GM19455 (cell line): ENCODE data around the gene MMGT1.

Experiments
- ATAC-seq: cut with Tn5 transposase; IDR thresholded peaks from one replicate; pipeline ENCODE4 v1.9.1; 2021; ENCODE audit not compliant: unreplicated experiment

The MMGT1 gene

DNA sequence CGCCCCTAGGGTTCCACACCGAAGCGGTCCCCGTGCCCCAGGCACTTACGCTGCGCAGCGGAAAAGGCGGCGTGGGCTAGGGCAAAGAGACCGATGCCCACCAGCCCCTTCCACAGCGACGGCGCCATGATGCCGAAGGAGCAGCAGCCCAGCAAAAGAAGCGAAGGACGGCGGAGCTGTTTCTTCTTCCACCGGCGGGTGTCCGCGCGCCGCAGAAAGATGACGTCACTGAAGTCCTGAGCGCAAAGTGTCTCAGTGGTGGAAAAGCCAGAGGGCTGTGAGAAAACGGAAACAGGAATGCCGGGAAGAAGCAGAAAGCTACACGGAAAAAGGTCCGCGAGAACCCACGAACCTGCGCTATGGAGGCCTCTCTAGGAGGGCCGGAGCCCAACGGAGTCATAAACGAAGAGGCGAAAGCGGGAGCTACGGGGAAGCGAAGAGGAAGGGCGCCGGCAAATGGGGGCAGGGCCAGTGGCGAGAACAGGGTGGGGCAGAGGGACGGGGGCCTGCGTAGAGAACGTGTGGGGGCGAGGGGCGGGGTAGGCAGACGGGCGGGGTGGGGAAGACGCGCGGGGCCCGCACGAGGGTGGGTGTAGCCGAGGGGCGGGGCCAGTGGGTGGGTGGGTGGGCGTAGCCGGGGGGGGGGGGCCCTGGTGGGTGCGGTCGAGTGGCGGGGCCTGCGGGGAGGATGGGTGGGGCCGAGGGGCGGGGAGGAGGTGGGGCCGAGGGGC is at the start of gene MMGT1:
Gene MMGT1, minus strand, starts transcription at position 441 of the 731 bp plus-strand sequence. Its CDS starts 313 bp downstream, at position 128.
- peak; percentile 77 for ATAC-seq

DNA sequence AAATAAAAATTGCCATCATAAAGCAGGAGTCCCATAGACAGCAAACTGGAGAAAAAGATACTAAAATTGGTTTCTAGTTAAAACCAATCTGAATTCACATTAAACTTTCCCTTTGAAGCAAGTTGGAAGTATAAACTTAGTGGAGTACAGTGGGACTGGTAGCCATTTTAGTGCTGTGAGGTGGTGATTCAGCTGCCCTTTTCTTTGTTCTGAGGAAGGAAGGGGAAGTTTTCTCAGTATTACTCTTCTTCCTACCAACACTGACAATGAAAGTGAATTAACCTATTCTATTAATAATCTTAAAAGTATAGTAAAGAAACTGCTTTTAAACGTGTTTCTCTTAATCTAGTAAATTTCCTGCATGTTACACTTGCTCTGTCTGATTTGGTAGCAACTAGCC is 48.1 kb upstream of the MMGT1 start:
- ATAC-seq: no peak

DNA sequence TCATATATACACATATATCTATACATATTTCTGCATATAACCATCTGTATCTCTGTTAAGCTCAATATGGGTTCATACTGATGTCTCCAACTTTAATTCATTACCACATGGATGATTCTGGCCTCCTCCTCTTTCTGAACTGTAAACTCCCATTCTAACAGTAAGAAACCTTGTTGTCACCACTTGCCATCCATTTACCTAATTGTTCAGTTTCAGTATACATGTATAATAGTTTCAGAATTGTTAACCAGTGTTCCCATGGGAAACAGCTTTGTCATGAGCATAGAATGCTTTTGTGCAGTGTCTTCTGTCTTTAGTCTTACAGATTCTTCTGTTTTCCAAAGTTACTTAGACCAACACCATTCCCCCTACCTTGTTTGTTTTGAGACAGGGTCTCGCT is 47.4 kb upstream of the MMGT1 start:
- no peak for ATAC-seq

DNA sequence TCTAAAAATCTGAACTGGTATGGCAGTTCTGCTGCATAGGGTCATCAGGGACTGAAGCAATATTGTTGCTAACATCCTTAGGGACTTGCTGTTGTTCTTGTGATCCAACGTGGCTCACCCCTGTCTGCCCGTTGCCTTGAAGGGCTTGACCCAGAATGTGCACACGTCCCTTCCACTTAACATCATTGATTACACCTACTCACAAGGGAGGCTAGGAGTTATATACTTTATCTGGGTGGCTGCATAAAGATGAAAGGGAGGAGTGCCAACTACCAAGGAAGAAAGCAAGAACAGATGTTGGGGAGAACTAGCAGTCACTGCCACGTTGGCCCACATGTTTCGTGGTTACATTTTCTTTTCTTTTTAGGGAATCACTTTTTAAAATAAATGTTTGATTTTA is 45.4 kb upstream of the MMGT1 start:
- no peak for ATAC-seq

DNA sequence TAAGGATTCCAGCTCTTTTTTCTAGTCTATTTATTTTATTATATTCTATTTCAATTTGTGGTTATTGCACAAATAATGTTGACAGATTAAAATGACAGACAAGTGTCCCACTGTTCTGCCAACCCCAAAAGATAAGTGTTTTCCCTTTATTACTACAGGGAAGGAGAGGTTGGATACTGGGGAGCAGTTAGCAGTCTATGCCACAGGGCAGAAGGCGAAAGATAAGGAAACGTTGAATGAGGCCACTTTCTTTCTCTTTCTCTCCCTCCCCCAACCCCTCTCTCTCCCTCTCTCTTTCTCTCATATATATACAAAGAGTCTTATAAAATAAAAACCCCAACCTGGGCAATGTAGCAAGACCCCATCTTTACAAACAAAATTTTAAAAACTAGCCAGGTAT is 43.1 kb upstream of the MMGT1 start:
- no peak for ATAC-seq

DNA sequence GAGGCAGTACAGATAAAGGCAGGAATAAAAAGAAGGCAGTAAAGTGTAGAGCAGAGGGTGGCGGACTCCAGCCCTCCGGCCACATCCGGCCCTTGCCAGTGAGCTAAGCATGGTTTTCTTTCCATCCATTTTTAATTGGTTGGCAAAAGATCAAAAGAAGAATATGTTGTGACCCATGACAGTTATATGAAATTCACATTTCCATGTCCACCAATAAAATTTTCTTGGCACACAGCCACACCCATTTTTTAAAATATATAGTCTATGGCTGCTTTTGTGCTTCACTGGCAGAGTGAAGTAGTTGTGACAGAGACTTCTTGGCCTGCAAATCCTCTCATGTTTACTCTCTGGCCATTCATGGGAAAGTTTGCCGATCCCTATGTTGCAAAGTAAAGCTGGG is 41.2 kb upstream of the MMGT1 start:
- ATAC-seq: no peak

DNA sequence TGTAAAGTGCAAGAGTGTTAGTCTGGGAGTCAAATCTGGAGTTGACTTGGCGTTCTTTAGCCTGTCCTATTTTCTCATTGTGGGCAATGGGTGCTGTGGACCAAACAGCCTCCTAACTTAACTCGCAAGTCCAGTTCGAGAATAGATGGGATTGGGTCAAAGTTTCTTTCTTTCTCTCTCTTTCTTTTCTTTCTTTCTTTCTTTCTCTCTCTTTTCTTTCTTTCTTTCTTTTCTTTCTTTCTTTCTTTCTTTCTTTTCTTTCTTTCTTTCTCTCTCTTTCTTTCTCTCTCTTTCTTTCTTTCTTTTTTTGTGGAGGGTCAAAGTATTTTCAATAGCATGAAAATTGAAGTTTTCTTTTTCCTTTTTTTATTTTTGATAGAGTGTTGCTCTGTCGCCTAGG is 14.5 kb upstream of the MMGT1 start:
- ATAC-seq: no peak

DNA sequence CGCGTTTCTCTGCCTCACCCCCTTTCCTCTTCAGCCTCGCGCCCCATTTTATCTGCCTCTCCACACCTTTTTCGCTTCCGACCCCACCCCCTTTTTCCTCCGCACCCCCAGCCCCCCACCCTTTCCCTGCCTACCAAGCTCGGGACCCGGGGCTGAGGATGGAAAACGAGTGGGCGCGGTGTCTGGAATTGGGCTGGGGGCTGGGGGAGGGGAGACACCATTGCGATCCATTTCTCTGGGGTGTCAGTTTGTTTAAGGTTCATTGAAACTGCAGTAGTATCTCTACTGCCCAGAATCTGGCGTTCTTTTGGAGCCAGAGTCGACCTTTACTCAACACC is 12.2 kb upstream of the MMGT1 start:
- no peak for ATAC-seq

DNA sequence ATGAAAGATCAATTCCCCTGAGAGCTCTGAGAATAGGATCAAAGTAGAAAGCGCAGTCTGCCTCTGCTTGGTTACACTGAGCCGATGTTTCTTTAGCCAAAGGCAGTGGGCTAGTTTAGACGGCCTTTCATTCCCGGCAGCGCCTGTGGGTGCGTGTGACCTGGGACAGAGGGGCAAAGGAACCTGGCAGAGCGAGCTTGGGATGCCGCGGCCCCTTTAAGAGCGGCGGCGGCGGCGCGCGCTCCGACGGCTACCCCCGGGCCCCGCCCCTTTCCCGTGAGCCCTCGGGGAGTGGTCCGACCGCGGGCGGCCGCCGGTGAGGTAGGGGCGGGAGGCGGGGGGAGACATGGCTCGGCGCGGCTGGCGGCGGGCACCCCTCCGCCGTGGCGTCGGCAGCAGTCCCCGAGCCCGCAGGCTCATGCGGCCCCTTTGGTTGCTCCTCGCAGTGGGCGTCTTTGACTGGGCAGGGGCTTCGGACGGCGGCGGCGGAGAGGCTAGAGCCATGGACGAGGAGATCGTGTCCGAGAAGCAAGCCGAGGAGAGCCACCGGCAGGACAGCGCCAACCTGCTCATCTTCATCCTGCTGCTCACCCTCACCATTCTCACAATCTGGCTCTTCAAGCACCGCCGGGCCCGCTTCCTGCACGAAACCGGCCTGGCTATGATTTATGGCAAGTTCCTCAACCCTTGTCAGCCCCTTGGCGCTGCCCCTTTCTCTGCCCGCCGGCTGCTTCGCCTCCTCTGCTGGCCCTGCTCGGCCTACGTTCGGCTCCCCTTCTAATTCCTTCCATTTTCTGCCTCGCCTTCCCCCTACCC is 11.6 kb upstream of the MMGT1 start, which contains the start of gene SLC9A6:
Gene SLC9A6, plus strand, starts transcription at position 279 of the 816 bp plus-strand sequence. Its CDS starts 224 bp downstream, at position 503.
- peak; percentile 90 for ATAC-seq

DNA sequence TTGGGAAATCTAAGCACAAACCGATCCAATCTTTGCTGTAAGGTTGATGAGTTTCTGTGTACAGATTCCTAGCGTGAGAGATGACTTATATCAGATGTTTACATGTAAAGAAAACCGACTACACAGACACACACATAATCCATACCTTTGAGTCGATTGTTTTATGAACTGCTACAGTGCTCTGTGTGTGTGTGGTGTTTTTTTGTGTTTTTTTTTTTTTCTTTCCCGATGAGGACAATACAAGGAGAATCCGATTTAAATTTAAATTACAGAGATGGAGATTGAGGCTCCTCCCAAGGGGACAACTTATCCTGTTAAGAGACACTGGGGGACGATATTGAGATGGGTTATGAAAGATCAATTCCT is 11.0 kb upstream of the MMGT1 start:
- peak; percentile 23 for ATAC-seq

DNA sequence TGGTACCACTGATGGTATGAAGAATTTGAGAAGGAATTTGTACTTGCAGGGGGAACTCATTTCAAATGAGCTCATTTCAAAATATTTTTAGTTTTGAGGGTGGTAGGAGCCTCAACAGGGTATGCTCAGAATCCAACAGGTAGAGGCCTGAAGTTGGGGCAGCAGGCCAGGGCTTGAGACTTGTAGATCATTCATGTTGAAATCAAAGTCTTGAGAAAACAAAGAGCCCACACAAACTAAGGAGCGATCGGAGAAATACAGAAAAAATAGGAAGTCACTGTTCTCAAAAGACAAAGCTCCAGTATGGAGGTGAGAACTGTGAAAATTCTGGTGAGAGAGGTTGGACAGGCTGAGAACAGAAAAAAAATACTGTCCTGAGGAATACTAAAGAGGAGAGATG is 10.5 kb upstream of the MMGT1 start:
- no peak for ATAC-seq

DNA sequence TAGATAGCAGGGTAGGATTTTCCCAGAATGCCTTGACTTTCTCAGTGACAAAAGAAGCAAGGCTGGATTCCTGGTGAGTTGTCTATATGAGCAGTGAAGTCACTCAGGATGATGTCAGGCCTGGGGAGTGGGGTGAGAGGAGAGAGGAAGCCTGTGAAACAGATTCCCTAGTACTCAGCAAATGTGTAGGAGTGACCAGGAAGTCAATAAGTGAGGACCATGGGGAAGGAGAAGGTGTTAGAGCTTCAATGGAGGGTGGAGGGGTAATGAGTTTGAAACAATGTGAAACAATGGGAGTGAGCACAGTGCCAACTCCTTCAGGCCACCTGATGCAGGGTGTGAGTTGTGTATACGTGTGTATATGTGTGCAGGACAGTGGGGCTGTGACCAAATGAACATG is 9.1 kb upstream of the MMGT1 start:
- no peak for ATAC-seq

DNA sequence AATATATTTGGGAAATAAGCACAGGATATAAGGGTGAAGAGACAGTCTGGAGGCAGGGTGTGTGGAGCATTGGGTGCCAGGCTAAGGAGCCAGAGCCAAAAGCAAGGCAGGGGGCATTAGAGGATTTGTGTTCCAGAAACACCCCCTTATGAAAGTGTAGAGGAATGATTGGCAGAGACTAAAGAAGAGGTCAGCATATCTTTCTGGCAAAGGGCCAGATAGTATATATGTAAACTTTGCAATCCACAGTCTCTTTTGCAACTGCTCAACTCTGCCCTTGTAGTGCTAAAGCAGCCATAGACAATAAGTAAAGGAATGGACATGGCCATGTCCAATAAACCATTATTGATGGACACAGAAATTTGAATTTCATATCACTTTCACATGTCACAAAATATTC is 7.9 kb upstream of the MMGT1 start:
- ATAC-seq: no peak

DNA sequence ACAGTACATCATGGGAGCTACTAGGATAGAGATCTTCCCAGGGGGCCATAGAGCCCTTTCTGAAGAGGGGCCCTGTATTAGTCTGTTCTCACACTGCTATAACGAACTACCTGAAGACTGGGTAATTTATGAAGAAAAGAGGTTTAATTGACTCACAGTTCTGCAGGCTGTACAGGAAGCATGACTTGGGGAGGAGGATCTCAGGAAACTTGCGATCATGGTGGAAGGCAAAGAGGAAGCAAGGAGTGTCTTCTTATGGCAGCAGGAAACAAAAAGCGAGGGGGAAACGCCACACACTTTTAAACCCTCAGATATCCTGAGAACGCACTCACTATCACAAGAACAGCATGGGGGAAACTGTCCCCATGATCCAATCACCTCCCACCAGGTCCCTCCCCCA is 7.2 kb upstream of the MMGT1 start:
- ATAC-seq: no peak

DNA sequence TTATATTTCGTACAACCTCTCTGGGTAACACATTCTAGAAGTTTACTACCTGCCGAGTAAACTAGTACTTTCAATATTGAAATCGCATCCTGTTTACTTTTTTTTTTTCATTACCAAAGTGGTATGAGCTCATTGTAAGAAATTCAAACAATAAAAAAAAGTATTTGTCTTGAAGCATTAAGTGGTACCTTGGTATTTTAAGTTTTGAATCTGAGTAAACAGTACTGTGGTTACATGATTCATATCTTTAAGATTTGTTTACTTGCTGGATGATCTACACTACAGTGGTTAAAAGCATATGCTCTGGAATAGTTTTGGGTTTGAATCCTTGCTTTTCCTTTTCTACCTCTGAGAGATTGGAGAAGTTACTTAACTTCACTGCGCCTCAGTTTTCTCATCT is 3.8 kb upstream of the MMGT1 start:
- ATAC-seq: no peak

DNA sequence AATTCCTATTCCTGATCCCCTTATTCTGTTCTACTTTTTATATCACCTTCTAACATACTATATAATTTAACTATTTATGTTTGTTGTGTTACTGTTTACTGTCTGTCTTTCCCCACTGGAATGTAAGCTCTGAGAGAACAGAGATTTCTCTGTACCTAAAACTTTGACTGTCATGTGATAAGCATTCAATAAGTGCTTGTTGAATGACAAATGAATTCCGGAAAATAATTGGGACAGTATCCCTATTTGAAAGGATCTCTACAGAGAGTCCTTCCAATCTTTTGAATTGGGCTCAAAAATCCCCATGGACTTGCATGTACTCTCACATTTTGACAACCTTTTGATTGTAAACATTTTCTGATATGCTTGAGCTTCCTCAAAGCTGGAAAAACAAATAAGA is 1.6 kb upstream of the MMGT1 start:
- no peak for ATAC-seq

DNA sequence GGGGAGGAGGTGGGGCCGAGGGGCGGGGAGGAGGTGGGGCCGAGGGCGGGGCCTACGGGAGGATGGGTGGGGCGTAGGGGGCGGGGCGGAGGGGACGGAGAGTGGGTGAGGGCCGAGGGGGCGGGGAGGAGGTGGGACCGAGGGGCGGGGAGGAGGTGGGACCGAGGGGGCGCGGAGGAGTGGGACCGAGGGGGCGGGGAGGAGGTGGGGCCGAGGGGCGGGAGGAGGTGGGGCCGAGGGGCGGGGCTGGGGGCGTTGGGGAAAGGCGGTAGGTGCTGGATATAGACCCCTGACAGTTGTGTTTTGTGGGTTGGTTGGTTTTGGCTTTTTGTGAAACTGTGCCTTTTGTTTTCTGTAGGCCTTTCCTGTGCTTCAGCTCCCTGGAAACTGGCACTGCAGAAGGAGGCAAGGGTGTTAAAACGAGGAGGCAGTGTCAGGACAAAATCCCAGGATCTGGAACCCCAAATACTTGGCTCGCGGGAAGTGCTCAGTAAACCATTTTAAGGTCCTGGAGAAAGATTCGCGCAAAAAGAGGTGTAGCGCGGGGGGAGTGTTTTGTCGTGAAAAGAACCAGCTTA is 580 bp upstream of the MMGT1 start:
- ATAC-seq: no peak

DNA sequence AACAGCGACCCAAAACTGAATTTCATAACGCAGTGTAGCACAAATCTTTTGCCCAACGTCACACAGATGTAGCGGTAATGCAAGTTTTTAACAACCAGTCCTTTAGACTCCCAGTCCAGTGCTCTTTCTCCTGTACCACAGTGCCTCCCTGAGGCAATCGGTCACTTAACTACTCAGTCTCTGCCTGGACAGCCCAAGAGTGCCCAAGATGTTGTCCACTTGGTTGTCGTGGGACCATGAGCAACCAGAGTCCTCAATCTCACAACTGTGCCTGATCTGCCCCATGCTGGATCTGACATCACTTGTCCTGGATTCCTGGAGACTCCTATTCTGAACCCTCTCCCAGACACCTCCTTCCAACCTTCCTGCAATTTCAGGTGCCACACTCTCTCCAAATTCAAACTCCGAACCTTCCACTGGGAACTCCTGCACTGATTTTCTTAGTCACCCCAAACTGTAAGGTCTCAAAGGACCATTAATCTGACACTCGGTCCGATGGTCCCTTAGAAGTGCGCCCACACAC is 702 bp downstream of the MMGT1 start:
- peak; percentile 49 for ATAC-seq

DNA sequence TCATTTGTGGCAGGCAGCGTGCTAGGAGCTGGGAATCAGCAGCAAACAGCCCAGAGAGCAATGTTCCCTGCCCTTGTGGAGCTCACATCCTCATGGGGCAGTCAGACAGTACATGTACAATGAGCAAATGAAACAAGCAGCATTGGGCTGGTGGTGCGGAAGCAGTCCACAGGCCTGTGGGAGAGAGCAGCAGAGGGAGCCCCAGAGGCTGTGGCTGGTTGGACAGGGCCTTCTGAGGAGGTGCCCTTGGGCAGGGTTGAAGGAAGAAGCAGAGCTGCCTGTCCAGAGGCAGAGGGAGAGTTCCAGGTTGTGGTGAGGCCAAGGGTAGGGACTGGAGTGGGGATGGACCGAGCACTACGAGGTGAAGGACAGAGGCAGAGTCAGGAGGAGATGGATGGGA is 22.5 kb downstream of the MMGT1 start:
- ATAC-seq: no peak

DNA sequence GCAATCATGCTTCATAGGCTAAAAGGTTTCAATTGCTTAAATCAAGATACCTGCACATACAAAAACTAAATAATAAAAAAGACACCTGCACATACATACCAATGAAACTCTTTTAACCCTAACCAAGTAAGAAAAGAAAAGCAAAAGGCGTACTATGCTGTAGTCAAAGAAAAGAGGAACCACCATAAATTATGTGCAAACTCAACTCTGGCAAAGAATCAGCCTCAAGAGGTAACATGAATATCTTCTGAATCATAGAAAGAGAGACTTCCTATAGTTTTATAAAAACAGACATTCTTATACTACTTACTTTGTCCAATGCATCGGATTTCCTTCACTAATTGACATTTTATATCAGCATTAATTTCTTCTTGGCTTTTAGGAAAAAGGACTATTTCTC is 29.3 kb downstream of the MMGT1 start:
- no peak for ATAC-seq

DNA sequence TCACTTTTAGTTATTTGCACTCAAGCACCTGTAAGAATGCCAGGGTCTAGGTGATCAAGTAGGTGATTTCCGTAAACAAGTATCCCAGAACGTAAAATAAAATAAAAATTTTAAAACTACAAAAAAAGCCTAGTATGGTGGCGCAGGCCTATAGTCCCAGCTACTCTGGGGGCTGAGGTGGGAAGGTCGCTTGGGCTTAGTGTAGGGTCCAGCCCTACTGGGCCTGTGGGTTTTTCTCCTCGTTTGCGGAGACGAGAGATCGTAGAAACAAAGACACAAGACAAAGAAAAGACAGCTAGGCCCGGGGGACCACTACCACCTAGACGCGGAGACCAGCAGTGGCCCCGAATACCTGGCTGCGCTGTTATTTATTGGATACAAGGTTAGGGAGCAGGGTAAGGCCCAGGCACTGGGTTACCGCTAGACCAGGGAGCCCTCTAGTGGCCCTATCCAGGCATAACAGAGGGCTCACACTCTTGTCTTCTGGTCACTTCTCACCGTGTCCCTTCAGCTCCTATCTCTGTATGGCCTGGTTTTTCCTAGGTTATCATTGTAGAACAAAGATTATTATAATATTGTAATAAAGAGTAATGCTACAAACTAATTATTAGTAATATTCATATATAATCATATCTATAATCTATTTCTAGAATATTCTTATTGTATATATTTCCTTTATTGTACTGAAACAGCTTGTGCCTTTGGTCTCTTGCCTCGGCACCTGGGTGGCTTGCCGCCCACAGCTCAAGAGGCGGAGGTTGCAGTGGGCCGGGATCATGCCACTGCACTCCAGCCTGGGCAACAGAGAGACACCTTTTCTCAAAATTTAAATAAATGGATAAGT is 41.9 kb downstream of the MMGT1 start:
- peak; percentile 57 for ATAC-seq
